ENCODE measurements around the gene MEF2C. TPM values are rescaled to one million over a fixed set of nuclear protein-coding genes. Genes with fewer than 3 reads are reported as not detected.
"Not testable (repeated sequence)": the region's sequence is repeated elsewhere in the genome, so short reads cannot be mapped to it uniquely, and the experiment has no call there.

Gene MEF2C
- polyA plus RNA-seq, 6 donors from 2014 or later = 402 to 547 (median 433) TPM

DNA sequence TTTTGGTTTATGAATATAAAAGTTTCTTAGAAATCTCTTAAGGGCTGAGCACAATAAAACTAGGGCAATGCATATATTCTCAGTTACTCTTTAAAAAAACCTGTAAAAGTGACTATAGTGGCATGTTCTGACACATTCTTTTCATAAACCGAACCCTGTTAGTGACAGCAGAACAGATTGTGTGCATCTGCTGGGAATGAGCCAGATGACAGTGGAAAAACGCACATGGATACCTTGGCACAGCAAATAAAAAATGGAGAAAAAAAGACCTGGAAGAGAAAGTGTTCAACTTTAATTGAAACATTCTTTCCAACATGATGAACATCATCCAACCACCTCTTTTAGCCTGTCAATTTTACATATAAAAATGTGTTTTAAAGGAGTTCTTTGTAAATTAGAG lies 12.7 kb downstream of the MEF2C start:
- peaks cover 20 to 32% (median 31%) of the 10 kb centered on the region in 3 donors for H3K4me1 Mint-ChIP-seq
- H3K4me3 Mint-ChIP-seq = peak overlapping the region in 1 of 8 donors; percentile 33
- peaks cover 7 to 11% of the 10 kb centered on the region in 2 donors for H3K36me3 Mint-ChIP-seq
- H3K27me3 Mint-ChIP-seq = no peaks in the 10 kb centered on the region
- no peak for DNase-seq
- peak overlapping the region in 3 of 6 donors; percentile 40 to 72 (median 69) for H3K27ac Mint-ChIP-seq
- H3K9me3 Mint-ChIP-seq = no peaks in the 10 kb centered on the region
- ATAC-seq (ENCODE audit: low read depth in 2 of 2) = no peak

DNA sequence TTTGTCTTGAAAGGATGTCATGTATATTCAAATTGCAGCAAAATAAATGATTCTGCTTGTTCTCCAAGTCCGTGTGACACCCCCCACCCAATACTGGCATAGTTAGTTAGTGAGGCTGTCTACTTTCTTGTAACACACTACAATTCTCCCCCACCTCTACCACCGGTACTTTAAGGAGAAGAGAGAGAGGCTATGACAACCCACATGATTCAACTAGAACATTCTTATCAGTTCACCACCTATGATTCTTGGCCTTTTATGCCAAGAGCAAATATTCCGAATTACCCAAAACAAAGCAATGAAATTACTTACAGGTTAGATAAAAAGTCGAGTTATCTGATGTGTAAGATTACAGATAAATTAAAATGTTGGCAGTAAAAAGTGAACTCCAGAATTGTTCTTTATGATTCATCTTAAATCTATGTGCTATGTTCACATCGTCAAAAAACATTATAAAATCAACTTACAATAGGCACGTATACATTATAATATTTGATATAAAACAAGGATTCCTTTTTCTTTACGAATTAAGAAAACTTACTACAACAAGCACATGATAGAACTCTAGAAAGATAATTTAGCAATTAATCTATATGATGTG lies 14.4 kb downstream of the MEF2C start:
- DNase-seq (no peak), ATAC-seq (ENCODE audit: low read depth in 2 of 2) (no peak)
- Mint-ChIP-seq H3K9me3 (no peaks in the 10 kb centered on the region), H3K27me3 (no peaks in the 10 kb centered on the region), H3K4me3 (peak overlapping the region in 1 of 8 donors; percentile 37), H3K4me1 (peaks cover 19 to 37% (median 26%) of the 10 kb centered on the region in 3 donors), H3K27ac (peak overlapping the region in 3 of 6 donors; percentile 26 to 60 (median 44)), H3K36me3 (peaks cover 7 to 12% of the 10 kb centered on the region in 2 donors)

DNA sequence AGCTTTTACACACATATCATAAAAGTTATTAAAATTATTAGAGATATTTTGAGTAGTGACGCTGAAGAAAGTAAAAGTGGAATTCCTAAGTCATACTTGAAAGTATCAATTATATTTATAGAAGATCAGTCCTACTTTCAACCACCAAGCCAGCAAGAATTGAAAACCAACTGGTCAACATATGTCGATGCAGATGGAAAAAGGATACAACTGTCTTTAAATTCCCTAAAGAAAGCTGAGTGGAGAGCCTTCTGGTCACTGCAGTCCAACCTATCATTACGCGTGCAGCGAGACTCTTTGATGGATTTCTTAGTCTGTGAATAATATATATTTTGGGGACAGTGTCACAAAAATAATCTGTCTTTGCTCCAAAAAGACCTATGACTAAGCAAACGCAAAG lies 15.3 kb downstream of the MEF2C start:
- H3K36me3 Mint-ChIP-seq = peaks cover 1 to 14% of the 10 kb centered on the region in 2 donors
- DNase-seq = no peak
- peaks cover 17 to 37% (median 17%) of the 10 kb centered on the region in 3 donors for H3K4me1 Mint-ChIP-seq
- H3K27me3 Mint-ChIP-seq = no peaks in the 10 kb centered on the region
- H3K27ac Mint-ChIP-seq = peak overlapping the region in 1 of 6 donors; percentile 60
- peak overlapping the region in 1 of 8 donors; percentile 15 for H3K4me3 Mint-ChIP-seq
- no peak for ATAC-seq (ENCODE audit: low read depth in 2 of 2)
- no peaks in the 10 kb centered on the region for H3K9me3 Mint-ChIP-seq

DNA sequence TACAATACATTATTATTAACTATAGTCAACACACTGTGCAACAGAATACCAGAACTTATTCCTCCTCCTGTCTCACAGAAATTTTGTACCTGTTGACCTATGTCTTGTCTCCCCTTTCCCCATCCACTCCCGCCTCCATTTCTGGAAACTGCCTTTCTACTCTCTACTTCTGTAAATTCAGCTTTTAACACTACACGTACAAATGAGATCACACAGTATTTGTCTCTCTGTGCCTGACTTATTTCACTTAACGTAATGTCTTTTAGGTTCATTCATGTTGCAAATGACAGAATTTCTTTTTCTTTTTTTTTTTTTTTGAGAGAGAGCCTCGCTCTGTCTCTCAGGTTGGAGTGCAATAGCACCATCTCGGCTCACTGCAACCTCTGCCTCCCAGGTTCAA lies 19.5 kb downstream of the MEF2C start:
- H3K4me1 Mint-ChIP-seq = peaks cover 9 to 50% (median 10%) of the 10 kb centered on the region in 3 donors
- H3K9me3 Mint-ChIP-seq = no peaks in the 10 kb centered on the region
- H3K27me3 Mint-ChIP-seq = no peaks in the 10 kb centered on the region
- peak overlapping the region in 3 of 6 donors; percentile 69 to 97 (median 77) for H3K27ac Mint-ChIP-seq
- DNase-seq = no peak
- peak overlapping the region in 1 of 8 donors; percentile 53 for H3K4me3 Mint-ChIP-seq
- no peak for ATAC-seq (ENCODE audit: low read depth in 2 of 2)
- H3K36me3 Mint-ChIP-seq = peaks cover 0 to 23% of the 10 kb centered on the region in 2 donors

DNA sequence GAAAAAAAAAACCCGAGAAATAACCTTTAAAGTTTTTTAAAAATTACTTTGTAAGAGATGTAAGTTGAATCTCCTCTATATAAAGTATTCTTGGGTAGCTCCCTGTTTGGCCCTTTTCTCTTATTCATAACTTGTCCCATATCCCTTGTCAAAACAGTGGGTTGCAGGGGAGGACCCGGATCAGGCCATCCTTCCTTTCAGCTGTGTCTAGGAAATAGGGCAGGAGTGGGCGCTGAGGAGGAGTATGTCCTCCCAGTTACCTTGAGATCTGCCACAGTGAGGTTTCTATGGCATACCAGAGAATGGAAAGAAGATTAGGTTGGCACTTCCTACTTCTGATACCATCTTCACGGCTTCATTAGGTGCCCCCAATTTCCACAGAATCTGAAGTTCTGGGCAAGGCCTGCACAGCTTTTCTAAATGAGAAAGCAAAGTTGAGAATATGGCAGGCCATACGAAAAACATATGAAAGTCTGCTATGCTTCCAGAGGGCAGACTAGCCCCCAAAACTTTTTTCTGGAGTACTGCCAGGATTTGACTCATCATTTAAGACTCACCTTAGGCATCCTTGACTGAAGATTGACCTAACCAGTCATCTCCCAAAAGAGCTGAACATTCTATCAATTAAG lies 20.3 kb downstream of the MEF2C start:
- ATAC-seq (ENCODE audit: low read depth in 2 of 2) = no peak
- peaks cover 0 to 7% (median 2%) of the 10 kb centered on the region in 7 donors for H3K9me3 Mint-ChIP-seq
- DNase-seq = no peak
- H3K4me3 Mint-ChIP-seq = no peak overlapping the region
- no peaks in the 10 kb centered on the region for H3K27me3 Mint-ChIP-seq
- H3K27ac Mint-ChIP-seq = peak overlapping the region in 5 of 6 donors; percentile 13 to 91 (median 61)
- H3K36me3 Mint-ChIP-seq = peaks cover 8 to 29% of the 10 kb centered on the region in 2 donors
- peaks cover 13 to 54% (median 16%) of the 10 kb centered on the region in 3 donors for H3K4me1 Mint-ChIP-seq

DNA sequence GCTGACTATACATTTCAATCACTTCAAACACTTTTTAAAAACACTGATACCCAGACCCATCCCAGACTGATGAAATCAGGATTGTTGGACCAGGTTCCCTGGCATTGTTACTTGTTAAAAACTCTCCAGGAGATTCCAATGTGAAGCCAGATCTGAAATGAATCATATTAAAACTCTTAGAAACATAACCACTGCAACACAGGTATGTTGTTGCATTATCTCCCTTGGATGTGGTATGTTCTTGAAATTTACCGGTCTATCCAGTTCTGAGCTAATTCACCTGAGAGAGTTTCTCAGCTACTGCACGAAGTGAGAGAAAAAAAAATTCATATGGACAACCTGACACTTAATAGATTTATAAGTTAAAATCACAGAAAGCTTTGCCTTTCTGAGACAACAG lies 21.8 kb downstream of the MEF2C start:
- Mint-ChIP-seq H3K27ac (peak overlapping the region in 4 of 6 donors; percentile 41 to 78 (median 60)), H3K36me3 (peaks cover 22 to 36% of the 10 kb centered on the region in 2 donors), H3K4me1 (peaks cover 17 to 69% (median 27%) of the 10 kb centered on the region in 3 donors)

DNA sequence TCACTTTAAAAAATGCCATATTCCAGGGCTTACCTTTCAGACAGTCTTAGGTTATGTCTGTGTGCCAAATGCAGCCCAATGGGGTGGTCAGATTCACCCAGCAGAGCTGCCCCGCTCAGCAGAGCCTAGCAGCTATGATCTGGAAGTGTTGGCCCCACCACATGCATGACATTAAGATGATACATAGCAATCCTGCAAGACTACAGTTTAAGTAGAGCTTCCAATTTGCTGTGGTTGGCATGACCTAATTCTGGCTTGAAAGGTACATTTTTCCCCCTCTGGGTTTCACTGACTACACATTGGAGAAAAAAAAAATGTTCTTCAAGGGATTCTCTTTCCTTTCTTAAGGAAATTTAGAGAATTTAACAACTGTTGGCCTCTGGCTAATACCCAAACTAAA lies 22.5 kb downstream of the MEF2C start:
- Mint-ChIP-seq H3K27me3 (no peaks in the 10 kb centered on the region), H3K9me3 (peaks cover 0 to 23% (median 17%) of the 10 kb centered on the region in 7 donors), H3K36me3 (peaks cover 29 to 42% of the 10 kb centered on the region in 2 donors), H3K4me3 (no peak overlapping the region), H3K4me1 (peaks cover 24 to 73% (median 34%) of the 10 kb centered on the region in 3 donors), H3K27ac (peak overlapping the region in 2 of 6 donors; percentile 20 to 60)
- no peak for ATAC-seq (ENCODE audit: low read depth in 2 of 2)
- DNase-seq = no peak

More for the DNA sequence above, 21.8 kb downstream of the MEF2C start:
- Mint-ChIP-seq H3K27me3 (no peaks in the 10 kb centered on the region), H3K9me3 (peaks cover 0 to 18% (median 11%) of the 10 kb centered on the region in 7 donors), H3K4me3 (no peak overlapping the region)
- DNase-seq (no peak), ATAC-seq (ENCODE audit: low read depth in 2 of 2) (no peak)

DNA sequence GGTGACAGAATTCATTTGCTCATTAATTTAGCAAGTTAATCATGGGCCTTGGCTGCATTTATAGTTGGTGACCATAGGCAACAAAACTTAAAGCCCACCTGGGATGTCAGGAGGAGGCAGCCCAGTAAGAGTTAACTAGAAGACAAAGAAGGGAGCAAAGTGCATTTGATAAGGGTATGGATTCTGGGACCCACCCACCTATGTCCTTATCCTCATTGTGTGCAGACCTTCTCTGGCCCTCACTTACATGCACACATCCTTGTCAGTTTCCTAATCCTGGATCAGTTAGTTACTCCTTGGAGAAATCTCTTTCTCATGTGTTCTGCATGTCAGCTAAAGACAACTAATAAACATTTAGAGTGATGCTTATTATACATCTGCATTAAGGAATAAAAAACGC lies 24.6 kb downstream of the MEF2C start:
- Mint-ChIP-seq H3K9me3 (peaks cover 0 to 24% (median 18%) of the 10 kb centered on the region in 7 donors), H3K27me3 (no peaks in the 10 kb centered on the region), H3K27ac (peak overlapping the region in 5 of 6 donors; percentile 13 to 46 (median 26)), H3K4me1 (peaks cover 33 to 75% (median 47%) of the 10 kb centered on the region in 3 donors), H3K36me3 (peaks cover 39 to 50% of the 10 kb centered on the region in 2 donors), H3K4me3 (no peak overlapping the region)
- ATAC-seq (ENCODE audit: low read depth in 2 of 2) (no peak), DNase-seq (no peak)

DNA sequence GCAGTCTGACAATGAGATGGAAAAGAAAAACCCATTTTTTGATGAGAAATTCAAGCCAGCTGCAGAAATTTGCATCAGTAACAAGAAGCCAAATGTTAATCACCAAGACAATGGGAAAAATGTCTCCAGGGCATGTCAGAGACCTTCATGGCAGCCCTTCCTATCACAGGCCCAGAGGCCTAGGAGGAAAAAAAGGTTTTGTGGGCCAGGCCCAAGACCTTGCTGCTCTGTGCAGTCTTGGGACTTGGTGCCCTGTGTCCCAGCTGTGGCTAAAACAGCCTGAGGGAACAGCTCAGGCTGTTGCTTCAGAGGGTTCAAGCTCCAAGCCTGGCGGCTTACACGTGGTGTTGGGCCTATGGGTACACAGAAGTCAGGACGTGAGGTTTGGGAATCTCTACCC lies 26.6 kb downstream of the MEF2C start:
- ATAC-seq (ENCODE audit: low read depth in 2 of 2); H3K27me3 Mint-ChIP-seq; DNase-seq; H3K4me3 Mint-ChIP-seq: not testable (repeated sequence)
- Mint-ChIP-seq H3K27ac (peak overlapping the region in 5 of 6 donors; percentile 45 to 86 (median 71)), H3K36me3 (peaks cover 39% of the 10 kb centered on the region in 2 donors), H3K4me1 (peaks cover 28 to 62% (median 43%) of the 10 kb centered on the region in 3 donors), H3K9me3 (peaks cover 0 to 24% (median 18%) of the 10 kb centered on the region in 7 donors)

DNA sequence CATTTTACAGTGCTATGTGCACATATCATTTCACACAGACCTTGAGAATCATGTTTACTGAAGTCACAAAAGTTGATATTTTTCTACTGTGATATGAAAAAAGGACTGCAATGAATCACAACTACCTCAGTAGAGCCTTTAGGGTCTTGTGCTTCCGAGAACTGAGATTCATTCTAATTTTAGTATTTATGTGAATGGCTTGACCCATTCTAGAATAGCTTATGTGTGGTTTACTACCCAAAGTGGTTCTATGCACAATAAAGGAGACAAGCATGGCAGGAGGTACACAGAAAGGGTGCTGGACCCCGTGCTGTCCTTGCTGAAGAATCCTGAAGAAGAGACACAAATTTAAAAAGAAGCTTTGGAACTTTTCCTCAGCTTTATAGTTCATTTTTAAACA lies 28.2 kb downstream of the MEF2C start:
- ATAC-seq (ENCODE audit: low read depth in 2 of 2) = no peak
- Mint-ChIP-seq H3K36me3 (peaks cover 39 to 46% of the 10 kb centered on the region in 2 donors), H3K27ac (peak overlapping the region in 3 of 6 donors; percentile 41 to 71 (median 48)), H3K4me3 (no peak overlapping the region), H3K4me1 (peaks cover 38 to 74% (median 57%) of the 10 kb centered on the region in 3 donors), H3K27me3 (no peaks in the 10 kb centered on the region), H3K9me3 (peaks cover 0 to 26% (median 20%) of the 10 kb centered on the region in 7 donors)
- no peak for DNase-seq

DNA sequence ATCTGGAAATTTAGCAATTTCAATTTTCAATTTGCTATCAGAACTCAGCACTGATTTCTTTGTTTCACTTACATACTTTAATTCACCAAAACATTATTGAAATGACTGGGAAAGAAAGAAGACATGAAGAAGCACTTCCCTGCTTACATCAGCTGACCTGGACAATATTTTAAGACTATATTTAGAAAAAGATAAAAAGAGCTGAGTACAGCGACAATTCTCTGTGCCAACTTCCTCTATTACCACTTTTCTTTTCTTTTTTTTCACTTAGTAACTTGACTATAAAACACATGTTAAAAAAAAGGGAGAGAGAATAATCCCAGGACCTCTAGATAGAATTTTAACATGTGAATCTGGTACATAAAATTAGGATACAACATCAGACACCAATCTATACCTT lies 35.6 kb downstream of the MEF2C start:
- no peaks in the 10 kb centered on the region for H3K27me3 Mint-ChIP-seq
- DNase-seq = peak; percentile 23
- H3K9me3 Mint-ChIP-seq = peaks cover 0 to 4% (median 0%) of the 10 kb centered on the region in 7 donors
- peak overlapping the region in 5 of 6 donors; percentile 27 to 93 (median 68) for H3K27ac Mint-ChIP-seq
- peak overlapping the region in 6 of 8 donors; percentile 6 to 72 (median 34) for H3K4me3 Mint-ChIP-seq
- peaks cover 0 to 16% of the 10 kb centered on the region in 2 donors for H3K36me3 Mint-ChIP-seq
- peaks cover 36 to 70% (median 46%) of the 10 kb centered on the region in 3 donors for H3K4me1 Mint-ChIP-seq
- peak in 1 of 2 donors; percentile 42 for ATAC-seq (ENCODE audit: low read depth in 2 of 2)

DNA sequence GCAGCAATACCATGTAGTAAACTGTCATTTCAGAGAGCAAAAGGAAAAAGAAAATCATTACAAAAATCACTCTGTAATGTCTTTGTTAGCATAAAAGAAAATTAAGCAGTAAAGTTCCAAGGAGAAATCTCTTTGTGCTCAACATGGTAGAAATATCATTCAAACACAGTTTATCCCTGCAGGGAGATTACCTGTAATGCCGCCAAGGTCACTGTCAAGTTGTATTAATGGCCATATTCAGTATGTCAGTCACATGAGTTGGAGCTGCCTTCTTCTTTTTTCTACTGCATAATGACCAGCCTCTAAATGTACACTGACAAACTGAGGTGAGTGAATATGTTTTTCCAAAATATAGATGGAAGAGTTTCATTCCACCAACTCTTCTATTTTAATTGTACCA lies 36.5 kb downstream of the MEF2C start:
- Mint-ChIP-seq H3K9me3 (peaks cover 0 to 4% (median 0%) of the 10 kb centered on the region in 7 donors), H3K36me3 (peaks cover 0 to 16% of the 10 kb centered on the region in 2 donors), H3K27ac (peak overlapping the region in 3 of 6 donors; percentile 63 to 75 (median 68)), H3K4me1 (peaks cover 36 to 73% (median 48%) of the 10 kb centered on the region in 3 donors), H3K27me3 (no peaks in the 10 kb centered on the region), H3K4me3 (peak overlapping the region in 6 of 8 donors; percentile 7 to 59 (median 38))
- ATAC-seq (ENCODE audit: low read depth in 2 of 2) (no peak), DNase-seq (no peak)

DNA sequence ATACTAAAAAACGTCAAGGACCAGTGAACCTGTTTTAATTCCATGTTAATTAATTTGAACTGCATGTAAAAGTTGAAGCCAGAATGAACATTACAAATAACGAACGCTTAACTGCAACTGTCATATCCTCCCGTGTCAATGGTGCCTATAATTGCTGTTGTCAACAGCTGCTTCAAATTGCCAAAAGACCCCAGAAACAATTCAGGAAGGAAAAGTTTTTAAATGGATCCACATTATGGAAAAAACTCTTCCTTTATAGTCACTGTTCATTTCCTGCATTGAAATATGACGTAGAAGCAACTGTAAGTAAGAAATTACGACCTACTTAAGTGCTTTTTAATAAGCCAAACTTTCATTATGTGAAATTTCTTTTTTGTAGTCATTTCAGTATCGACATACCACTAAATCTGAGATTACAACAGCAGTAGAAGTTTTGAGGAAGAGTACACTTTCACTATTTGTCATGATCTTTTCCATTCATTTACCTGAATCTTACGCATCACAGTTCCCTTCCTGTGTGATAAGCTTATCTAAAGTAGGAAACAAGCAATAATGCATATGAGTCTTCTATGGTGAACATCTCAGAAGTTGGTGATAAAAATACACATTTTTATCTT lies 37.8 kb downstream of the MEF2C start:
- peak overlapping the region; percentile 32 to 87 (median 44) for H3K27ac Mint-ChIP-seq
- peak; percentile 18 for DNase-seq

More for the DNA sequence above, 37.8 kb downstream of the MEF2C start:
- Mint-ChIP-seq H3K36me3 (peaks cover 0 to 9% of the 10 kb centered on the region in 2 donors), H3K4me1 (peaks cover 39 to 74% (median 52%) of the 10 kb centered on the region in 3 donors), H3K27me3 (no peaks in the 10 kb centered on the region), H3K9me3 (no peaks in the 10 kb centered on the region), H3K4me3 (peak overlapping the region in 4 of 8 donors; percentile 26 to 52 (median 34))
- peak; percentile 75 to 83 for ATAC-seq (ENCODE audit: low read depth in 2 of 2)

Measured in naive B cell (primary cell).